Ishikawa (cell line): ENCODE data around the gene MAP1B.

Experiments used
- CREB1 ChIP-seq: IDR thresholded peaks from 2 replicates; pipeline ENCODE4 v1.6.1; 2012; ENCODE audit warnings: low read depth
- TF ChIP-seq, protein P1 (sequence below): IDR thresholded peaks from 2 replicates; pipeline ENCODE4 v1.6.1; 2012; ENCODE audit warnings: low read depth, mild to moderate bottlenecking

DNA sequence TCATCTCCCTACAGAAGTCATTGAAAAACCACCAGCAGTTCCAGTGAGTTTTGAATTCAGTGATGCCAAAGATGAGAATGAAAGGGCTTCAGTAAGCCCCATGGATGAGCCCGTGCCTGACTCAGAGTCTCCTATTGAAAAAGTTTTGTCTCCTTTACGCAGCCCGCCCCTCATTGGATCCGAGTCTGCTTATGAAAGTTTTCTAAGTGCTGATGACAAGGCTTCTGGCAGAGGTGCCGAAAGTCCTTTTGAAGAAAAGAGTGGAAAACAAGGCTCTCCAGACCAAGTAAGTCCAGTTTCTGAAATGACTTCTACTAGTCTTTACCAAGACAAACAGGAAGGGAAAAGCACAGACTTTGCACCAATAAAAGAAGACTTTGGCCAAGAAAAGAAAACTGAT, 90.1 kb downstream of the MAP1B start:
- TF ChIP-seq, protein P1, sequence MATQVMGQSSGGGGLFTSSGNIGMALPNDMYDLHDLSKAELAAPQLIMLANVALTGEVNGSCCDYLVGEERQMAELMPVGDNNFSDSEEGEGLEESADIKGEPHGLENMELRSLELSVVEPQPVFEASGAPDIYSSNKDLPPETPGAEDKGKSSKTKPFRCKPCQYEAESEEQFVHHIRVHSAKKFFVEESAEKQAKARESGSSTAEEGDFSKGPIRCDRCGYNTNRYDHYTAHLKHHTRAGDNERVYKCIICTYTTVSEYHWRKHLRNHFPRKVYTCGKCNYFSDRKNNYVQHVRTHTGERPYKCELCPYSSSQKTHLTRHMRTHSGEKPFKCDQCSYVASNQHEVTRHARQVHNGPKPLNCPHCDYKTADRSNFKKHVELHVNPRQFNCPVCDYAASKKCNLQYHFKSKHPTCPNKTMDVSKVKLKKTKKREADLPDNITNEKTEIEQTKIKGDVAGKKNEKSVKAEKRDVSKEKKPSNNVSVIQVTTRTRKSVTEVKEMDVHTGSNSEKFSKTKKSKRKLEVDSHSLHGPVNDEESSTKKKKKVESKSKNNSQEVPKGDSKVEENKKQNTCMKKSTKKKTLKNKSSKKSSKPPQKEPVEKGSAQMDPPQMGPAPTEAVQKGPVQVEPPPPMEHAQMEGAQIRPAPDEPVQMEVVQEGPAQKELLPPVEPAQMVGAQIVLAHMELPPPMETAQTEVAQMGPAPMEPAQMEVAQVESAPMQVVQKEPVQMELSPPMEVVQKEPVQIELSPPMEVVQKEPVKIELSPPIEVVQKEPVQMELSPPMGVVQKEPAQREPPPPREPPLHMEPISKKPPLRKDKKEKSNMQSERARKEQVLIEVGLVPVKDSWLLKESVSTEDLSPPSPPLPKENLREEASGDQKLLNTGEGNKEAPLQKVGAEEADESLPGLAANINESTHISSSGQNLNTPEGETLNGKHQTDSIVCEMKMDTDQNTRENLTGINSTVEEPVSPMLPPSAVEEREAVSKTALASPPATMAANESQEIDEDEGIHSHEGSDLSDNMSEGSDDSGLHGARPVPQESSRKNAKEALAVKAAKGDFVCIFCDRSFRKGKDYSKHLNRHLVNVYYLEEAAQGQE = no peak
- no peak for TF ChIP-seq CREB1
